HepG2 (cell line): ENCODE measurements around the gene LRRC4C. TPM values are rescaled to one million over a fixed set of nuclear protein-coding genes. Genes with fewer than 3 reads are reported as not detected.
A peak's percentile ranks its signal among the peaks of the same experiment; 100 is the strongest.

Source experiments
- ATAC-seq: fragments of 200-7000 bp; cut with Tn5 transposase; 3 replicates; pipeline ENCODE4 v1.9.1; 2020; ENCODE audit warnings: mild to moderate bottlenecking, moderate library complexity
- BruUV-seq: library from RNA; stranded (reverse); fragments of 400-500 nt; replicated peaks from 2 replicates; lab custom pipeline; 2021; lab: Mats Ljungman, UMichigan
- CTCF ChIA-PET: fragments of 300-600 bp; formaldehyde crosslinking; extraction: SDS; loops from one replicate; lab custom pipeline; 2021; ENCODE audit warnings: low total read pairs, inconsistent platforms, low intra/inter-chr PET ratio; lab: Yijun Ruan, JAX
- POLR2A ChIA-PET: fragments of 350-600 bp; sonication (Branson Sonifier 250); formaldehyde crosslinking; loops from one replicate; lab custom pipeline; 2020; ENCODE audit warnings: antibody characterized with exemption, inconsistent platforms; lab: Yijun Ruan, JAX
- DNase-seq: peaks from one replicate; pipeline ENCODE4 v3.0.0-alpha.2; 2015; ENCODE audit warnings: low spot score
- FAIRE-seq: peaks from 3 replicates; lab custom pipeline; 2011; peaks lifted over from hg19 to GRCh38; lab: Jason Lieb, UNC
- H2AFZ ChIP-seq: one replicate; pipeline ENCODE4 v1.6.1; 2011; ENCODE audit warnings: low read length, inconsistent platforms
- H3K27ac ChIP-seq: fragments of 300-600 bp; 3 replicates; pipeline ENCODE4 v1.8.0; 2011; ENCODE audit warnings: mixed run types, mild to moderate bottlenecking, mixed read lengths, low read length, inconsistent platforms; ENCODE audit not compliant: insufficient read depth; ENCODE audit errors: extremely low read length
- H3K27me3 ChIP-seq, 2 experiments: fragments of 200-600 bp in 1 of 2; 2 replicates in 1 of 2; 3 replicates in 1 of 2; pipeline versions ENCODE4 v1.6.0 to v1.8.0; 2011; ENCODE audit warnings: low read length in 2 of 2, mild to moderate bottlenecking in 2 of 2, moderate library complexity in 2 of 2, inconsistent platforms in 1 of 2; ENCODE audit not compliant: insufficient read depth in 2 of 2, control insufficient read depth in 1 of 2
- H3K36me3 ChIP-seq, 2 experiments: fragments of 200-600 bp in 1 of 2; replicated peaks in 1 of 2; 2 replicates in 1 of 2; 3 replicates in 1 of 2; pipeline versions ENCODE4 v1.5.1 to v1.8.0; 2011; ENCODE audit warnings: low read length in 2 of 2, inconsistent platforms in 1 of 2; ENCODE audit not compliant: insufficient read depth in 2 of 2, control insufficient read depth in 1 of 2
- H3K4me1 ChIP-seq: 2 replicates; pipeline ENCODE4 v1.5.1; 2012; ENCODE audit warnings: low read length, inconsistent platforms; ENCODE audit not compliant: insufficient read depth
- H3K4me2 ChIP-seq: 2 replicates; pipeline ENCODE4 v1.6.0; 2011; ENCODE audit warnings: low read depth, low read length, inconsistent platforms
- H3K4me3 ChIP-seq, 3 experiments: fragments of 200-600 bp in 1 of 3; sonication (generic), shearing (Covaris generic) in 1 of 3; replicated peaks in 1 of 3; 2 replicates each; pipeline ENCODE4 v1.5.1; 2011 to 2016; ENCODE audit warnings: low read length in 3 of 3, inconsistent platforms in 2 of 3, low read depth in 2 of 3, mild to moderate bottlenecking in 2 of 3, control low read depth in 1 of 3, mixed read lengths in 1 of 3; ENCODE audit not compliant: insufficient read depth in 1 of 3
- H3K79me2 ChIP-seq: one replicate; pipeline ENCODE4 v1.6.1; 2011; ENCODE audit warnings: low read length, inconsistent platforms; ENCODE audit not compliant: insufficient read depth
- H3K9ac ChIP-seq: 2 replicates; pipeline ENCODE4 v1.6.0; 2011; ENCODE audit warnings: mild to moderate bottlenecking, low read depth, low read length, inconsistent platforms; ENCODE audit not compliant: insufficient read depth
- H3K9me3 ChIP-seq: 2 replicates; pipeline ENCODE4 v1.5.1; 2012; ENCODE audit warnings: mild to moderate bottlenecking, low read length
- H4K20me1 ChIP-seq: 2 replicates; pipeline ENCODE4 v1.6.0; 2011; ENCODE audit warnings: inconsistent platforms, mild to moderate bottlenecking, low read length, moderate library complexity; ENCODE audit not compliant: insufficient read depth
- MAFF ChIP-seq: IDR thresholded peaks from 2 replicates; pipeline ENCODE4 v1.6.1; 2011; ENCODE audit warnings: low read depth, low read length, improper control_type of control experiment
- SNAPC2 ChIP-seq: sonication (generic); formaldehyde crosslinking; IDR thresholded peaks from 2 replicates; pipeline ENCODE4 v1.8.1; 2022; ENCODE audit warnings: mild to moderate bottlenecking, missing genetic modification reagents
- TCF7L2 ChIP-seq: IDR thresholded peaks from 2 replicates; pipeline ENCODE4 v1.6.1; 2011; ENCODE audit warnings: mild to moderate bottlenecking, low read depth, low read length, moderate library complexity
- ZNF570 ChIP-seq: sonication (generic); formaldehyde crosslinking; IDR thresholded peaks from 2 replicates; pipeline ENCODE4 v1.4.0; 2020; ENCODE audit warnings: mild to moderate bottlenecking, missing genetic modification reagents, borderline replicate concordance
- ZNF710 ChIP-seq: sonication (generic); formaldehyde crosslinking; IDR thresholded peaks from 2 replicates; pipeline ENCODE4 v1.5.0; 2020; ENCODE audit warnings: mild to moderate bottlenecking, missing genetic modification reagents, borderline replicate concordance
- ZNF761 ChIP-seq: sonication (generic); formaldehyde crosslinking; conservative IDR thresholded peaks from 2 replicates; pipeline ENCODE4 v1.4.0; 2020; ENCODE audit warnings: mild to moderate bottlenecking, missing genetic modification reagents
- WGBS: methylation state at CpG from one replicate; pipeline ENCODE4 v1.1.6; 2017; ENCODE audit warnings: low lambda C conversion rate; 5-methylcytosine and 5-hydroxymethylcytosine counted together
- in situ Hi-C: cut with HindIII; loops from 2 replicates; pipeline ENCODE4 v1.10.0; 2017; ENCODE audit warnings: low pct_unique_long_range_greater_than_20kb; ENCODE audit not compliant: extremely low pct_ligation_motif_present
- intact Hi-C: fragments of 100-400 bp; cut with micrococcal nuclease; formaldehyde crosslinking; loops from one replicate; pipeline ENCODE4 v1.10.0; 2022; ENCODE audit not compliant: unreplicated experiment
- polyA plus RNA-seq, 8 experiments: library from polyadenylated mRNA; depleted of rRNA in 3 of 8; stranded (reverse) in 7 of 8; unstranded in 1 of 8; fragments of >200 nt; fragmentation: Illumina TruSeq in 4 of 8; extraction: Trizol in 4 of 8; gene quantifications; 2 replicates each; pipeline versions ENCODE4 v1.2.1 to v1.2.3, GENCODE V29; 2011 to 2016; ENCODE audit warnings: low read depth in 4 of 8, missing spikeins in 1 of 8, mixed read lengths in 1 of 8; ENCODE audit not compliant: insufficient read depth in 1 of 8
- total RNA-seq, 5 experiments: library from RNA; depleted of rRNA; stranded (reverse); fragments of >200 nt; fragmentation: Illumina TruSeq; extraction: Trizol; gene quantifications; 2 replicates each; pipeline ENCODE4 v1.2.3, GENCODE V29; 2016; ENCODE audit warnings: low read depth in 1 of 5

LRRC4C gene
- total and polyA plus RNA-seq, 2 of the 13 experiments (the other 11 are each of a cell fraction or from before 2014, with no cell fraction given) = not detected

- BruUV-seq = no TSS peak
- Histone ChIP-seq H3K9me3 (peaks cover 34% of the 10 kb centered on the region), H3K4me3 (no peak overlapping the region), H2AFZ (no peak overlapping the region), H3K36me3 (no peaks in the 10 kb centered on the region), H3K4me2 (no peak overlapping the region), H3K27me3 (no peaks in the 10 kb centered on the region), H3K79me2 (no peaks in the 10 kb centered on the region), H3K4me1 (no peaks in the 10 kb centered on the region), H3K9ac (no peak overlapping the region), H4K20me1 (no peaks in the 10 kb centered on the region), H3K27ac (no peak overlapping the region)
- ChIA-PET CTCF (no interaction called here), POLR2A (no interaction called here)
- WGBS = 0% methylated on average over 1 of the region's 1 CpG
- FAIRE-seq (no peak), DNase-seq (no peak), ATAC-seq (no peak)
- TF ChIP-seq MAFF (0 out of 2 replicates have a peak, but pooled peaks have one; percentile 3), TCF7L2 (no peak)
- in situ Hi-C loops (no loop called here), intact Hi-C loops (no loop called here)
Measured at GRCh38 chr11:40403321-40403720, 1056.1 kb downstream of the LRRC4C start.

GRCh38 chr11:40401132-40401853 is 1058.2 kb downstream of the LRRC4C start:
- H3K4me2 ChIP-seq = no peak overlapping the region
- H3K4me1 ChIP-seq = no peaks in the 10 kb centered on the region
- ChIA-PET POLR2A (no interaction called here), CTCF (no interaction called here)
- in situ Hi-C loops = no loop called here
- no peaks in the 10 kb centered on the region for H3K36me3 ChIP-seq
- DNase-seq (no peak), FAIRE-seq (no peak), ATAC-seq (no peak)
- WGBS = 3% methylated on average over 4 of the region's 4 CpGs
- no peaks in the 10 kb centered on the region for H3K79me2 ChIP-seq
- H2AFZ ChIP-seq = no peak overlapping the region
- no peaks in the 10 kb centered on the region for H4K20me1 ChIP-seq
- no TSS peak for BruUV-seq
- no peak overlapping the region for H3K4me3 ChIP-seq
- no peak overlapping the region for H3K27ac ChIP-seq
- H3K9ac ChIP-seq = no peak overlapping the region
- H3K9me3 ChIP-seq = peaks cover 28% of the 10 kb centered on the region
- H3K27me3 ChIP-seq = no peaks in the 10 kb centered on the region
- TF ChIP-seq ZNF710 (CRISPR knock-in tag) (no peak), ZNF570 (CRISPR knock-in tag) (no peak), SNAPC2 (CRISPR knock-in tag) (no peak), ZNF761 (CRISPR knock-in tag) (no peak)
- TF ChIP-seq, all 625 proteins: peak for 0
- intact Hi-C loops = no loop called here
